ENCODE data around the gene SEPTIN8.

Gene SEPTIN8

DNA sequence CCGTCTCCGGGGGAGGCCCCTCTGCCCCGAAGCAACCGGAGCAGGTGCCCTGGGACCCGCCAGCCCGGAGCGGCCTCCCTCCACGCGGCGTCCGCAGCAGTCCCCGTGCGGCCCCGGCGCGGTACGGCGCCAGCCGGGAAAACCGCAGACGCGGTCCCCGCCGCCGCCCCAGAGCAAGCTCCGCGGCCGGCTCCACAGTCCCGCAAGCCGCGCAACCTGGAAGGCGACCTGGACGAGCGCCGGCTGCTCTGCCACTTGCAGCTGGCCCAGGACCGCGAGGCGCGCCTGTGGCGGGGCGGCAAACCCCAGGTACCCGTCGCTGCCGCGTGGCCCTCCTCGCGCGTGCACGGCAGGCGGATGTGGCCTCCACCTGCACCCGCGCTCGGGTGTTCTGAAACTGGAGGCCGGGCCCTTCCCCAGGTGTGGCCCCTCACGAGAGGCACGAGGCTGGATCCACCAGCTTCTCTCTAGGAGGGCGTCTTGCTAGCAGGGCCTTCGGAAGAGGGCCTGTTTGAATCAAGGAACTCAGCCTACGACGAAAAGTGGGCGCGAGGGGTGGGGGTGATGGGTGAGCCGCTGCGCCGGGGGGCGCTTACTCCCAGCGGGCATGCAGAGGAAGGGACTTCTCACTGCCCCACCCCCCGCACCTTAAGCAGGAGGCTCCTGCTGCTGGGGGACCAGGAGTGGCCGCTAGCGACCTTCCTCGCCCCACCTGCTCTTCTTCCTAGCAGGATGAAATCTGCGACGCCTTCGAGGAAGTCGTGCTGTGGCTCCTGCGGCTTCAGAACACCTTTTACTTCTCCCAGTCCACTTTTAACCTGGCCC, 29.2 kb downstream of the SEPTIN8 start:
- Histone ChIP-seq H3K27ac (ENCODE audit: insufficient read depth in 1 of 2, low read depth in 1 of 2, low read length in 2 of 2, poor library complexity in 1 of 2, severe bottlenecking in 2 of 2) (no peak overlapping the region), H3K4me3 (ENCODE audit: control insufficient read depth in 1 of 7, extremely low read depth in 1 of 7, insufficient read depth in 4 of 7, low read depth in 2 of 7, low read length in 6 of 7) (peak overlapping the region; percentile 21 to 70 (median 38)), H3K4me1 (ENCODE audit: control extremely low read depth in 1 of 4, control insufficient read depth in 4 of 4, insufficient read depth in 4 of 4, low read length in 3 of 4) (peaks cover 0 to 12% (median 10%) of the 10 kb centered on the region in 4 experiments), H3K27me3 (replicated peaks in 2 of 5; ENCODE audit: control insufficient read depth in 4 of 5, insufficient read depth in 5 of 5, low read length in 4 of 5) (peaks cover 4 to 45% (median 30%) of the 10 kb centered on the region in 5 experiments), H3K36me3 (ENCODE audit: control insufficient read depth in 4 of 4, insufficient read depth in 4 of 4, low read length in 3 of 4) (no peaks in the 10 kb centered on the region), H3K9me3 (ENCODE audit: control extremely low read depth in 1 of 5, control insufficient read depth in 4 of 5, insufficient read depth in 2 of 5, low read depth in 1 of 5, low read length in 4 of 5) (peaks cover 0 to 2% (median 0%) of the 10 kb centered on the region in 5 experiments)
- CTCF ChIA-PET = interaction anchor here (1.0 to 4.6 kb wide), 6 partner anchors 10 to 114 kb away, joined by 3 to 16 read pairs (median 4); no protein-coding TSS in a partner anchor
- peak in 2 of 3 donors; percentile 51 to 62 for DNase-seq
- POLR2A ChIA-PET = no interaction called here
- WGBS (ENCODE audit: insufficient coverage) = 36% methylated on average over 51 of the region's 76 CpGs

DNA sequence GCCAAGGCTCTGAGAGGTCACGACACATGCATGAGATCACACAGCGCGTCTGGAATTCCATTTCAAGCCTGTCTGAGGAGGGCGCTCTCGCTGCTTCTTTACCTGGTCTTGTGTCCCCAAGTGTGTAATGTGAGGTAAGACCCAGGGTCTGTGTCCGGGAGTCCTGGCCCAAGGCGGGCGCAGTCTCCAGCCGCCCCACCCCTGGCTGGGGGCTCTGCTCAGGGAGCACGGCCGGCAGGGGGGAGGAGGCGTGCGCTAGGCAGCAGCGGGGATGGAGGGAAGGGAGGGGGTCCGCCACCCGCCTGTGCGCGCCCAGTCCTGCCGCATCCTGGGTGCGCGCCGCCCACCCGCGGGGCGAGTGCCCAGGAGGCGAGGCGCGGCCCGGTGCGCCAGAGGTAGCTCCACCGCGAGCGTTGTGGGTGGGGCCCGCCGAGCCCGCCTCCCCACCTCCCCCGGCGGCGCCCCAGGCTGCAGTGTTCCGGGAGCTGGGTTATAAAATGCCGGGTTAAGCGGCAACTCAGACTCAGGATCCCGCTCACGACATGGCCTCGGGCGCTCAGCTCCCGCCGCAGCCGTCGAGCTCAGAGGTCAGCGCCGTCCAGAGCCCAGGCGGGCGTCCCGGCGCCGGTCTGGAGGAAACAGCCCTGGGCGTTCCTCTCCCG, 30.0 kb downstream of the SEPTIN8 start, which contains the start of gene CCNI2:
CCNI2 (plus strand) TSS at position 473 of the 662 bp plus-strand sequence; CDS start at position 543, 70 bp downstream.
- Histone ChIP-seq H3K27ac (ENCODE audit: insufficient read depth in 1 of 2, low read depth in 1 of 2, low read length in 2 of 2, poor library complexity in 1 of 2, severe bottlenecking in 2 of 2) (no peak within 1 kb of the TSS), H3K9me3 (ENCODE audit: control extremely low read depth in 1 of 5, control insufficient read depth in 4 of 5, insufficient read depth in 2 of 5, low read depth in 1 of 5, low read length in 4 of 5) (peaks cover 0 to 5% (median 1%) of the 10 kb centered on the region in 5 experiments), H3K36me3 (ENCODE audit: control insufficient read depth in 4 of 4, insufficient read depth in 4 of 4, low read length in 3 of 4) (no peaks in the 10 kb centered on the region), H3K27me3 (replicated peaks in 2 of 5; ENCODE audit: control insufficient read depth in 4 of 5, insufficient read depth in 5 of 5, low read length in 4 of 5) (peaks cover 4 to 49% (median 26%) of the 10 kb centered on the region in 5 experiments), H3K4me1 (ENCODE audit: control extremely low read depth in 1 of 4, control insufficient read depth in 4 of 4, insufficient read depth in 4 of 4, low read length in 3 of 4) (peaks cover 0 to 12% (median 10%) of the 10 kb centered on the region in 4 experiments), H3K4me3 (ENCODE audit: control insufficient read depth in 1 of 7, extremely low read depth in 1 of 7, insufficient read depth in 4 of 7, low read depth in 2 of 7, low read length in 6 of 7) (peak within 1 kb of the TSS; percentile 21 to 70 (median 38))
- peak in 2 of 3 donors; percentile 37 to 46 for DNase-seq
- CTCF ChIA-PET = interaction anchor here (1.0 to 2.1 kb wide), 5 partner anchors 10 to 115 kb away, joined by 3 to 5 read pairs (median 4); no protein-coding TSS in a partner anchor
- WGBS (ENCODE audit: insufficient coverage) = under 1% methylated on average over 40 of the region's 59 CpGs
- POLR2A ChIA-PET = no interaction called here

DNA sequence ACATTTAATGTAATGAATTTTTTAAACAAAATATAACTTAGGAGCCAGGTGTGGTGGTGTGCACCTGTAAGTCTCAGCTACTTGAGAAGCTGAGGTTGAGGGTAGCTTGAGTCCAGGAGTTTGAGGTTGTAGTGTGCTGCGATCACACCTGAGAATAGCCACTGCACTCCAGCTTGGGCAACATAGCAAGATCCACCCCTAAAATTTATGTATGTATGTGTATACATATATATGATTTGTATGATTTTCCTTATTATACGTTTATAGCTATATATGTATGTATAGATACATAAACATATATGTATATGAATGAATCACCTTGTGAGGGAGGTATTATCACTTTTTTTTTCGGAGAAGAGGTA, 30.5 kb downstream of the SEPTIN8 start:
- no peak for DNase-seq
- Histone ChIP-seq H3K27ac (ENCODE audit: insufficient read depth in 1 of 2, low read depth in 1 of 2, low read length in 2 of 2, poor library complexity in 1 of 2, severe bottlenecking in 2 of 2) (no peak overlapping the region), H3K4me1 (ENCODE audit: control extremely low read depth in 1 of 4, control insufficient read depth in 4 of 4, insufficient read depth in 4 of 4, low read length in 3 of 4) (peaks cover 0 to 12% (median 10%) of the 10 kb centered on the region in 4 experiments), H3K36me3 (ENCODE audit: control insufficient read depth in 4 of 4, insufficient read depth in 4 of 4, low read length in 3 of 4) (no peaks in the 10 kb centered on the region), H3K9me3 (ENCODE audit: control extremely low read depth in 1 of 5, control insufficient read depth in 4 of 5, insufficient read depth in 2 of 5, low read depth in 1 of 5, low read length in 4 of 5) (peaks cover 0 to 7% (median 1%) of the 10 kb centered on the region in 5 experiments), H3K4me3 (ENCODE audit: control insufficient read depth in 1 of 7, extremely low read depth in 1 of 7, insufficient read depth in 4 of 7, low read depth in 2 of 7, low read length in 6 of 7) (peak overlapping the region in 6 of 7 experiments; percentile 8 to 70 (median 48)), H3K27me3 (replicated peaks in 2 of 5; ENCODE audit: control insufficient read depth in 4 of 5, insufficient read depth in 5 of 5, low read length in 4 of 5) (peaks cover 7 to 51% (median 25%) of the 10 kb centered on the region in 5 experiments)
- POLR2A ChIA-PET = no interaction called here
- CTCF ChIA-PET = interaction anchor here (1.1 to 2.1 kb wide), 3 partner anchors 11 to 28 kb away, joined by 3 to 5 read pairs (median 4); no protein-coding TSS in a partner anchor
- 60% methylated on average over 1 of the region's 3 CpGs for WGBS (ENCODE audit: insufficient coverage)

DNA sequence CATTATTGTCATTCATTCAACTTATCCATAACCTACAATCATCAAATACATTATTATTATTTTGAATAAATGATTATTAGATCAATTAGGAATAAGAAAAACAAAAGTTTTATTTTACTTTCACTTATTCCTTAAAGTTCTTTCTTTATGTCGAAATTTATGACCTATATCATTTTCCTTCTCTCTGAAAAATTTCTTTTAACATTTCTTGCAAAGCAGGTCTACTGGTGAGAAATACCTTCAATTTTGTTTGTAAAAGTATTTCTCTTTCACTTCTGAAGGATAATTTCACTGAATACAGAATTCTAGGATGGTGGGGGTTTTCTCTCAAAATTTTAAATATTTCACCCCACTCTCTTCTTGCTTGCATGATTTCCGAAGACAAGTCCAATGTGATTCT, 32.4 kb downstream of the SEPTIN8 start:
- DNase-seq = no peak
- ChIA-PET POLR2A (no interaction called here), CTCF (no interaction called here)
- Histone ChIP-seq H3K27ac (ENCODE audit: insufficient read depth in 1 of 2, low read depth in 1 of 2, low read length in 2 of 2, poor library complexity in 1 of 2, severe bottlenecking in 2 of 2) (no peak overlapping the region), H3K9me3 (ENCODE audit: control extremely low read depth in 1 of 5, control insufficient read depth in 4 of 5, insufficient read depth in 2 of 5, low read depth in 1 of 5, low read length in 4 of 5) (peaks cover 0 to 7% (median 1%) of the 10 kb centered on the region in 5 experiments), H3K27me3 (replicated peaks in 2 of 5; ENCODE audit: control insufficient read depth in 4 of 5, insufficient read depth in 5 of 5, low read length in 4 of 5) (peaks cover 7 to 56% (median 19%) of the 10 kb centered on the region in 5 experiments), H3K4me1 (ENCODE audit: control extremely low read depth in 1 of 4, control insufficient read depth in 4 of 4, insufficient read depth in 4 of 4, low read length in 3 of 4) (peaks cover 0 to 12% (median 10%) of the 10 kb centered on the region in 4 experiments), H3K4me3 (ENCODE audit: control insufficient read depth in 1 of 7, extremely low read depth in 1 of 7, insufficient read depth in 4 of 7, low read depth in 2 of 7, low read length in 6 of 7) (no peak overlapping the region), H3K36me3 (ENCODE audit: control insufficient read depth in 4 of 4, insufficient read depth in 4 of 4, low read length in 3 of 4) (no peaks in the 10 kb centered on the region)
- WGBS (ENCODE audit: insufficient coverage) = 100% methylated on average over 1 of the region's 2 CpGs

DNA sequence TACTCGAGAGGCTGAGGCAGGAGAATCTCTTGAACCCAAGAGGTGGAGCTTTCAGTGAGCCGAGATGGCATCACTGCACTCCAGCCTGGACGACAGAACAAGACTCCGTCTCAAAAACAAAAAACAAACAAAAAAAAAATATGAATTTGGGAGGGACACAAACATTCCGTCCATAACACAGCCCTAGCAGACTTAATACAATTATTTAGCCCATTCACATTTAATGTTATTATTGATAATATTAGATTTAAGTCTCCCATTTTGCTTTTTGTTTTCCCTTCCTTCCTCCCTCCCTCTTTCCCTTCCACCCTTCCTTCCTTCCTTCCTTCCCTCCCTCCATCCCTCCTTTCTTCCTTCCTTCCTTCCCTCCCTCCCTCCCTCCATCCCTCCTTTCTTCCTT, 34.4 kb downstream of the SEPTIN8 start:
- Histone ChIP-seq H3K9me3 (ENCODE audit: control extremely low read depth in 1 of 5, control insufficient read depth in 4 of 5, insufficient read depth in 2 of 5, low read depth in 1 of 5, low read length in 4 of 5) (peaks cover 0 to 7% (median 1%) of the 10 kb centered on the region in 5 experiments), H3K36me3 (ENCODE audit: control insufficient read depth in 4 of 4, insufficient read depth in 4 of 4, low read length in 3 of 4) (no peaks in the 10 kb centered on the region), H3K27ac (ENCODE audit: insufficient read depth in 1 of 2, low read depth in 1 of 2, low read length in 2 of 2, poor library complexity in 1 of 2, severe bottlenecking in 2 of 2) (no peak overlapping the region), H3K4me3 (ENCODE audit: control insufficient read depth in 1 of 7, extremely low read depth in 1 of 7, insufficient read depth in 4 of 7, low read depth in 2 of 7, low read length in 6 of 7) (no peak overlapping the region), H3K4me1 (ENCODE audit: control extremely low read depth in 1 of 4, control insufficient read depth in 4 of 4, insufficient read depth in 4 of 4, low read length in 3 of 4) (peaks cover 0 to 13% (median 13%) of the 10 kb centered on the region in 4 experiments), H3K27me3 (replicated peaks in 2 of 5; ENCODE audit: control insufficient read depth in 4 of 5, insufficient read depth in 5 of 5, low read length in 4 of 5) (peaks cover 7 to 44% (median 14%) of the 10 kb centered on the region in 5 experiments)
- DNase-seq = no peak
- 100% methylated on average over 2 of the region's 5 CpGs for WGBS (ENCODE audit: insufficient coverage)
- CTCF ChIA-PET = no interaction called here
- POLR2A ChIA-PET = no interaction called here

DNA sequence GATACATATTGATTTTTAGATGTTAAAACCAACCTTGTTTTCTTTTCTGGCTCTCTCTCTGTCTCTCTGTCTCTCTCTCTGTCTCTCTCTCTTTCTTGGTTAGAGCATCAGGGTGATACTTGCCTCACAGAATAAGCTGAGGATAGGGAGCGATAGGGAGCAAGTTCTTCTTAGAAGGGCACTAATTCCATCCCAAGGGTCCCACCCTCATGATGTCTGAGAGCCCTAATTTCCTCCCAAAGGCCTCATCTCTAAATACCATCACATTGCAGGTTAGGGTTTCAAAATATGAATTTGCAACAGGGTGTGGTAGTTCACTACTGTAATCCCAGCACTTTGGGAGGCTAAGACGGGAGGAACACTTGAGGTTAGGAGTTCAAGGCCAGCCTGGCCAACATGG, 34.9 kb downstream of the SEPTIN8 start:
- Histone ChIP-seq H3K9me3 (ENCODE audit: control extremely low read depth in 1 of 5, control insufficient read depth in 4 of 5, insufficient read depth in 2 of 5, low read depth in 1 of 5, low read length in 4 of 5) (peaks cover 0 to 7% (median 1%) of the 10 kb centered on the region in 5 experiments), H3K36me3 (ENCODE audit: control insufficient read depth in 4 of 4, insufficient read depth in 4 of 4, low read length in 3 of 4) (no peaks in the 10 kb centered on the region), H3K27ac (ENCODE audit: insufficient read depth in 1 of 2, low read depth in 1 of 2, low read length in 2 of 2, poor library complexity in 1 of 2, severe bottlenecking in 2 of 2) (no peak overlapping the region), H3K4me1 (ENCODE audit: control extremely low read depth in 1 of 4, control insufficient read depth in 4 of 4, insufficient read depth in 4 of 4, low read length in 3 of 4) (peaks cover 0 to 11% (median 10%) of the 10 kb centered on the region in 4 experiments), H3K27me3 (replicated peaks in 2 of 5; ENCODE audit: control insufficient read depth in 4 of 5, insufficient read depth in 5 of 5, low read length in 4 of 5) (peaks cover 7 to 39% (median 14%) of the 10 kb centered on the region in 5 experiments), H3K4me3 (ENCODE audit: control insufficient read depth in 1 of 7, extremely low read depth in 1 of 7, insufficient read depth in 4 of 7, low read depth in 2 of 7, low read length in 6 of 7) (no peak overlapping the region)
- 88% methylated on average over 1 of the region's 2 CpGs for WGBS (ENCODE audit: insufficient coverage)
- ChIA-PET CTCF (no interaction called here), POLR2A (no interaction called here)
- DNase-seq = no peak
